Stimulated activated CD8-positive, alpha-beta memory T cell treated with anti-CD3 and anti-CD28 coated beads, Interleukin-2, amount 100 ng/mL, for 1 hour (primary cell): ENCODE measurements around the gene ADAMTS15.

ENCODE experiments used
- DNase-seq, 2 donors: peaks; one replicate each; pipeline ENCODE4 v3.0.0-alpha.2; 2020; ENCODE audit warnings: low read depth in 2 of 2

The ADAMTS15 gene

GRCh38 chr11:130457623-130458409 lies 9.4 kb downstream of the ADAMTS15 start:
- DNase-seq: no peak

GRCh38 chr11:130458410-130458729 lies 9.9 kb downstream of the ADAMTS15 start:
- DNase-seq: no peak

DNA sequence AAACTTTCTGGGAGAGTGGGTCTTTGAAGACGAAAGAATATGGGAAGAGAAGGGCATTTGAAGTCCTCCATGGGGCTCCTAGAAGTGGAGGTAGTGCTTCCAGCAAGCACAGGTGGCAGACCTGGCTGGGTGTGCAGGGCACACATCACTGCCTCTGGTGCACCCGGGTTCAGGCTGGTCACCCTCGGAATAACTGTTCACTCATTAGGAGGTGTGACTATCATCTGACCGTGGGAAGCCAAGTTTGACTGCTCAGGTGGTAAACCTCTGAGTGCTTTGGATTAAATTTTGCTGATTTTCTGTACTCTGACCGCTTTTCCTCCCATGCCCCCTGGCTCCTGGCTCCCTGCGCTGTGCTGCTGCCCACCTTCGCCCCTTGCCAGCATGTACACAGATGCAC lies 11.1 kb downstream of the ADAMTS15 start:
- DNase-seq: no peak

DNA sequence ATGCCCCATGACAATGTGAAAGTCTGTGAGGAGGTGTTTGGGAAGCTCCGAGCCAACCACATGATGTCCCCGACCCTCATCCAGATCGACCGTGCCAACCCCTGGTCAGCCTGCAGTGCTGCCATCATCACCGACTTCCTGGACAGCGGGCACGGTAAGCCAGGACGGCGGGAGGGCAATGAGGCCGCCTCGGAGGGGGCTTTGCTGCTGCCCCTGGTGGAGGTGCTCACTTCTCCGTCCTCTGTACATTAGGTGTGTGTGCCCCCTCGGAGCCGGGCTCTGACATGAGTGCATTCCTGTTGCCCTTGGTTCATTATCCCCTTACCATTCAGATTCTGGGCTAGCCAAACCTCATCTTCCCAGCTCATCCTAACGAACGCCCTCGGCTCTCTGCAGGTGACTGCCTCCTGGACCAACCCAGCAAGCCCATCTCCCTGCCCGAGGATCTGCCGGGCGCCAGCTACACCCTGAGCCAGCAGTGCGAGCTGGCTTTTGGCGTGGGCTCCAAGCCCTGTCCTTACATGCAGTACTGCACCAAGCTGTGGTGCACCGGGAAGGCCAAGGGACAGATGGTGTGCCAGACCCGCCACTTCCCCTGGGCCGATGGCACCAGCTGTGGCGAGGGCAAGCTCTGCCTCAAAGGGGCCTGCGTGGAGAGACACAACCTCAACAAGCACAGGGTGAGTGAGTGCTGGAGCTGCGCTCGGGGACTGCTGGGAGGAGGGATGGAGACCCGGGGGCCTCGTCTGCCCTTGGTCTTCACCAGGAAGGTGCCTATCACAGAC lies 13.8 kb downstream of the ADAMTS15 start:
- DNase-seq: no peak

DNA sequence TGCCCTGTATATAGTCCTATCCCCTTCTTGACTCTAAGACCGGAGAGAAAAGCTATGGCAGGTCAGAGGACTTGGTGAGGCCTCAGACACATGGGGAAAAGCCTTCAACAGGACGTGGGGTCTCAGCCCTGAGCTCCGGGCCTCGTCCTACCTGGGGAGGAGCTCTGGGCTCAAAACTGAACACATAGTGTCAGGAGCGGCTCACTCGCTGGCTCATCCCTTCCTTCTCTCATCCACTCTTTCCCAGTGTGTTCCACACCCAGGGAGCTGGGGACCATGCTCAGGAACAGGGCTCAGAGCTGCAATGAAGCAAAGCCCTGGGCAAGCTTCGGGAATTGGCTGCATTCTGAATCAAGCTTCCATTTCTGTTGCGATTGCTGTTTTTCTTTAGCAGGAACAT lies 14.5 kb downstream of the ADAMTS15 start:
- DNase-seq: no peak

DNA sequence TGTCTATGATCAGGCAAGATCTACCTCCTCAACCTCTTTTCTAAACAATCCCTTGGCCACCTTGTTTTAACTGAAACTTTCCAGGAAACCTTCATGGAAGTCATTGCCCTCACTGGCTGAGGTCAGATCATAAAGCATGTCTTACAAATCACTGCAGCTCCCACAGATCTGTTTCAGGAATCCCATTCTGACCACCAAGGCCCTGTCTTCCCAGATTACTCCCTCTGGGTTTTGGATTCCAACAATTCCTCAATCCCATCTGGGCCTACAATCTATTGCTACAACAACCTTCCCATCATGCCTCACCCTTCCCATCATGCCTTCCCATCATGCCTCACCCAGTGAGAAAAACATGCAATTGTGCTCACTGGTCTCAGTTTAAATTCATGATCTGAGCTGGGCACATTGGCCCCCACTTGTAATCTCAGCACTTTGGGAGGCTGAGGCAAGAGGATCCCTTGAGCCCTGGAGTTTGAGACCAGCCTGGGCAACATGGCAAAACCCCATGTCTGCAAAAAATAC lies 15.9 kb downstream of the ADAMTS15 start:
- no peak for DNase-seq

DNA sequence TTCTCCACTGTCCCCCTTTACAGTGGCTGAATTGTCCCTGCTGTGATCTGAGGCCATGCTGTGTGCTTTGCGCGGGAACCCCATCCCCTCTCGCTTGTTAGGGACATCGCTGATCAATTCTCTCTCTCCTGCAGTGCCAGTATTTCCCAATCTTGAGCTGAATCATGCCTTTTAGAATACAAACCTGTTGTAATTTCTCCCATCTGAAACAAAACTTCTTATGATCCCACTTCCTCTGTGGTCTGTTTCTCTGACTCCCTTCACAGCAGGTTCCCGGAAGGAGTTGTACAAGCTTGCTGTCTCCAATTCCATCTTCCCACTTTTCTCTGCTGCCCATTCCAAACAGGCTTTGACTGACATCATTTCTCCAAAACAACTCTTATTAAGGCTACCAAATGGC lies 16.8 kb downstream of the ADAMTS15 start:
- DNase-seq: no peak

DNA sequence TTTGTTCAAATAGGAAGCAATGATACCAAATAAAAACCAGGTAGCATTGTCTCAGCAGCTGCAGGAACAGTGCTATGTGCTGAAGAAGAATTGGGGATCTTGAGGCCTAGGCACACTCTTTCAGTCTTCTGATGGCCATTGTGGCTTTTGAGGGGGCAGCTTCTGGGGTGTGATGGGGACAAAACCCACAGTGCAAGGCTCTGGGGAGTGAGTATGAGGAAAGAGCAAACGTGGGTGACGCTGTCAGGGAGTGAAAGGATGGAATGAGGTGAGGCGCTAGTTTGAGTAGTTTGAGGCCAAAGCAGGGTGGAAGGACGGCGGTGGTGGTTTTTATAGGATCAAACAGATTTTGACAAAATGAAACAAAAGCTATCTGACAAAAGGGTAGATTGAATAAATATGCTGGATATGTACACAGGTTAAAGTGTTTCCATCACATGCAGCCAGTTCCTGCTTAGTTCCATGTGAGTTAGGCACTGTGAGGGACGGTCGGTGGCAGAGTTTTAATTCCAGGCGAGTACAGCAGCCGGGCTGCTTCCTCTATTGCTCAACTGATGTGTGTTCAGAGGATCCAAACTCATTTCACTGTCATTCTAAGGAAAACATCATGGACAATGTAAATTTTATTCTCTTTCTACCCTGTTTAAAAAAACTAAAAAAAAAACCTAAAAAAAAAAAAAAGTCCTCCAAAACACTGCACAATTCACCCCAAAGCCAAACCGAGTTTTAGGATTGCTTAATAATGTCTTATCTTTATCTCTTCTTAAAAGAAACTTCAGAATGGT lies 18.9 kb downstream of the ADAMTS15 start:
- no peak for DNase-seq

GRCh38 chr11:130469181-130469580 lies 20.7 kb downstream of the ADAMTS15 start:
- no peak for DNase-seq

DNA sequence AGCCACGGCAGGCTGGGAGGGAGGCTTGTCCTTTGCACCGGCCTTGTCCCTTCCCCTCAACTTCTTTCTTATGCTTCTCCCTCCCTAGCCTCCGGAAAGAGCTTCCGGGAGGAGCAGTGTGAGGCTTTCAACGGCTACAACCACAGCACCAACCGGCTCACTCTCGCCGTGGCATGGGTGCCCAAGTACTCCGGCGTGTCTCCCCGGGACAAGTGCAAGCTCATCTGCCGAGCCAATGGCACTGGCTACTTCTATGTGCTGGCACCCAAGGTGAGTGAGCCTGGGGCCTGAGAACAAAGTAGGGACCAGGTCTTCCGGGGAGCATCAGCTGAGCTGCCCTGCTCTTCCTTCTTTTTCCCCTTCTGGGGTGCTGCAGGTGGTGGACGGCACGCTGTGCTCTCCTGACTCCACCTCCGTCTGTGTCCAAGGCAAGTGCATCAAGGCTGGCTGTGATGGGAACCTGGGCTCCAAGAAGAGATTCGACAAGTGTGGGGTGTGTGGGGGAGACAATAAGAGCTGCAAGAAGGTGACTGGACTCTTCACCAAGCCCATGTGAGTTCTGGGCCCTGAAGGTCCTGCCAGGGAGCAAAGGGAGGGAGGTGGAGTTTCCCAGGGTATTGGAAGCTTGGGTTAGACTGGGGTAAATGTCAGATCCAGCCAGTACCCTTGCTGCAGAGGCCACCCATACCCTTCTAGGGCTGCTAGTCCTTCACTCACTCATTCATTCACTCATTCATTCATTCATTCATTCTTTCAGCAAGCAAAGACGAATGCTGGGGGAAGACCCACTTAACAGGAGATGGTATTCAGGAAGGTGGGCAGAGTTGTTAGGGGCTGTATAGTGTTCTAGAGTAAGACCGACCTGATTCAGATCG lies 22.6 kb downstream of the ADAMTS15 start:
- DNase-seq: no peak

GRCh38 chr11:130471731-130472433 lies 23.4 kb downstream of the ADAMTS15 start:
- DNase-seq: no peak

DNA sequence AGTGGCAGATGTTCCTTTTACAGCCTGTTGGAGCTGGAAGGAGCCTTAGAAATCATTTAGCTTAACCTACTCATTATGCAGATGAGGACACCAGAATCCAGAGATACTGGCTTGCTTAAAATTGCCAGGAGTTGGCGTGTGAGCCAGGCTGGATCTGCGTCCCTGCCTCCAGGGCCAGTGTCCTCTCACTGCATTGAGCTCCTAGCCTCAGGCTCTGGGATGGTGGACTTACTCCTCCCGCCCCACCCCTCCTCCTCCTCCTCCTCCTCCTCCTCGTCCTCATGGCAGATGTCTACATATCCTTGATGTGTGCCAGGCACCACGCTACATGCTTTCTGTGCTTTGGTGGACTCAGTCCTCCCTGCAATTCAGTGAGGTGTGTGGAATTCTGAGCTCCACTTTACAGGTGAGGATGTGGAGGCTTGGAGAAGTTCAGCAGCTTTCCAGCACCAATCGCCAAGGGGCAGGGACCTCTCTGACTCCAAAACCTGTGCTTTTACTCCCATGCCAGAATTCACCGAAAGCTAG lies 24.1 kb downstream of the ADAMTS15 start:
- DNase-seq: no peak

- no peak for DNase-seq
Measured at GRCh38 chr11:130473056-130473794, 24.8 kb downstream of the ADAMTS15 start.

- no peak for DNase-seq
Measured at GRCh38 chr11:130473795-130474377, 25.4 kb downstream of the ADAMTS15 start.

DNA sequence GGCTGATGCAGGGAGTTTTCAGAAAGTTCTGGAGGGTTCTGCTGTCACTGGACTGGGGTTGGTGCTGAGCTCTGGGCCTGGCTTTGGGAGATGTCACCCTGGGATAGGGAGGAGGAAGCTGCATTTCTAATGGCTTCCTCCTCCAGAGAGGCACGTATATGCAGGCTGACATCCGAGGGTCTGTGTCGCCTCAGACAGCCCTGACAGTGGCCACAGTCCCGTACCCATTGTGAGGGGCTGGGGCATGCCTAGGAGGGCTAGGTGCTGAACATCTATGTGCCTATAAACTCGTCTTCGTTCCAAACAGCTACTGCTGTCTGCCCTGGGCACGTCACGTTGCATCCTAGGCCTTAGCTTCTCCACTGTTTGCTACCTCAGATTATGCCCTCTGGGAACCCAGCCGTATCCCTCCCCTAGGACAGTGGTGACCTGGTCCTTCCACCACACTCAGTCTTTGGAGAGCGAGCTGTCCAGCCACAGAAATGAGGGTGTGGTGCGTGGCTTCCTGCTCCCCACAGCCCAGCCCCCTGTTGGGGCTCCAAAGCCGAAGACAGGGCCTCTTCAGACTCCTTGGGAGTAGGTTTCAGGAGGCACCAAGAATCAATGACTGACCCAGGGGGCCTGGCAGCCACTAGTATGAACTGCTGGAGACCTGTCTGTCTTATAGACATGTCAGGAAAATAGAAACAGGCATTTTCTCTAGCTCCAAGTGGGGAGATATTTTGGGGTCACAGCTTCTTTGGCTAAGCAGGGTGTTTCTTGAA lies 26.4 kb downstream of the ADAMTS15 start:
- no peak for DNase-seq

DNA sequence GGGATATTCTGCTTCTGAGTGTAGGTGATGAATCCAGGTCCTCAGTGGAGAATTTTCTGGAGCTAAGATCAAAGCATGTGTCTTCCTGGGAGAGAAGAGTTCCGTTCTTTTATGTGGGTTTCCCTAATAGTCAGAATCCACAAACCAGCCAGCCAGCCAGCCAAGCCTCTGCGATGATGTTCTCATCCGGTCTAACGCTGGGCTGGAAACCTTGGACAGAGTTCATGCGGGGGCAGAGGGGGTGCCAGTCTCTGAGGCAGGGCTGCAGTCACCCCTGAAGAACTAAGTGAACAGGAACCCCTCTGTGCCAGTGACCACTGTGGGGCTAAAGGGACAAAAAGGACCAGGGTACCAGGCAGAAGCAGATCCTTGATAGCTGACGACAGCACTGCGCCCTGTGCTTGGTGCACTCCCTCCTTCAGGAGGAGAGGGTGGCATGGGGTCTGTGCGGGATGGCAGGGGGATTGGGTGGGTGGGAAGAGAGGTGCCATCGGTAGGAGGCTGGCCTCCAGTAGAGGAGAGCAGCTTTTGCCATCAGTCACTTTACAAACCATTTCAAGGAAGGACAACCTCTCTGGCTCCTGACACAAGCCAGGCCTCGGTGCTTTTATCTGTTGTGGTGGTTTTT lies 27.1 kb downstream of the ADAMTS15 start:
- DNase-seq: no peak

- no peak for DNase-seq
Measured at GRCh38 chr11:130476200-130476921, 27.9 kb downstream of the ADAMTS15 start.
